ENCODE measurements around the gene SCGB1D1. TPM values are rescaled to one million over a fixed set of nuclear protein-coding genes. Genes with fewer than 3 reads are reported as not detected.
"Not testable (repeated sequence)": the region's sequence is repeated elsewhere in the genome, so short reads cannot be mapped to it uniquely, and the experiment has no call there.

Gene SCGB1D1
- total RNA-seq, 1 donor from 2014 or later: not detected

GRCh38 chr11:62166371-62166770 is 23.6 kb upstream of the SCGB1D1 start:
- intact Hi-C loops (cut with micrococcal nuclease): no loop called here

DNA sequence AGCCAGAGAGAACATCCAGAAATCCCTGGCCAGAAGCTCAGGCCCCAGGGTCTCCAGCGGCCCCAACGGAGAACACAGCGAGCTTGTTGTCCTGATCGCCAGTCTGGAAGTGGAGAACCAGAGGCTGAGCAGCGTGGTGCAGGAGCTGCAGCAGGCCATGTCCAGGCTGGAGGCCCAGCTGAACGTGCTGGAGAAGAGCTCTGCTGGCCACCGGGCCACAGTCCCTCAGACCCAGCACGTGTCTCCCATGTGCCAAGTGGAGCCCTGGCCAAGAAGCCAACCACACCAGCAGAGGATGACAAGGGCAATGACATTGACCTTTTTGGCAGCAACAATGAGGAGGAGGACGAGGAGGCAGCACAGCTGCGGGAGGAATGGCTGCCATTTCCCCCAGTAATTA is 20.6 kb upstream of the SCGB1D1 start:
- intact Hi-C loops (cut with micrococcal nuclease): no loop called here

GRCh38 chr11:62169935-62170334 is 20.1 kb upstream of the SCGB1D1 start:
- intact Hi-C loops (cut with micrococcal nuclease): loop anchor here (2.0 to 5.0 kb wide), 2 partner anchors 37 to 209 kb away; partner anchors contain the start of gene SCGB2A1

- intact Hi-C loops (cut with micrococcal nuclease): loop anchor here (1.0 to 5.0 kb wide), 3 partner anchors 36 to 208 kb away; partner anchors contain the start of gene SCGB2A1
Measured at GRCh38 chr11:62171261-62171723, 18.7 kb upstream of the SCGB1D1 start.

DNA sequence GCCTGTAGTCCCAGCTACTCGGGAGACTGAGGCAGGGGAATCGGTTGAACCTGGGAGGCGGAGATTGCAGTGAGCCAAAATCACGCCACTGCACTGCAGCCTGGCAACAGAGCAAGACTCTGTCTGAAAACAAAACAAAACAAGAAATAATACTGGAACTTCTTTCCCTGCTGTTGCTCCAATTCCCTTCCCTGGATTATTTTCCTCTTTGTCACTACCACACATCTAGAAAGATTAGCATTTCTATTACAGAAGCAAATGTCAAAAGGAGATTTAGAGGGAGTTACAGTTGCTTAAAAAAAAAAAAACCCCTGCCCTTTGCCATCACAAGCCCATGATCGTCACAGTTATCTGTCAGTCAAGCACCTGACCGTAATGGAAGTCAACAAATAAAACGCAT is 17.7 kb upstream of the SCGB1D1 start:
- intact Hi-C loops (cut with micrococcal nuclease): loop anchor here (5.0 kb wide), 1 partner anchor 35 kb away; the partner anchor contains the start of gene SCGB2A1

- intact Hi-C loops (cut with micrococcal nuclease): no loop called here
Measured at GRCh38 chr11:62176766-62177165, 13.2 kb upstream of the SCGB1D1 start.

GRCh38 chr11:62179995-62180394 is 10.0 kb upstream of the SCGB1D1 start:
- intact Hi-C loops (cut with micrococcal nuclease): no loop called here

- intact Hi-C loops (cut with micrococcal nuclease): no loop called here
Measured at GRCh38 chr11:62181097-62181496, 8.9 kb upstream of the SCGB1D1 start.

DNA sequence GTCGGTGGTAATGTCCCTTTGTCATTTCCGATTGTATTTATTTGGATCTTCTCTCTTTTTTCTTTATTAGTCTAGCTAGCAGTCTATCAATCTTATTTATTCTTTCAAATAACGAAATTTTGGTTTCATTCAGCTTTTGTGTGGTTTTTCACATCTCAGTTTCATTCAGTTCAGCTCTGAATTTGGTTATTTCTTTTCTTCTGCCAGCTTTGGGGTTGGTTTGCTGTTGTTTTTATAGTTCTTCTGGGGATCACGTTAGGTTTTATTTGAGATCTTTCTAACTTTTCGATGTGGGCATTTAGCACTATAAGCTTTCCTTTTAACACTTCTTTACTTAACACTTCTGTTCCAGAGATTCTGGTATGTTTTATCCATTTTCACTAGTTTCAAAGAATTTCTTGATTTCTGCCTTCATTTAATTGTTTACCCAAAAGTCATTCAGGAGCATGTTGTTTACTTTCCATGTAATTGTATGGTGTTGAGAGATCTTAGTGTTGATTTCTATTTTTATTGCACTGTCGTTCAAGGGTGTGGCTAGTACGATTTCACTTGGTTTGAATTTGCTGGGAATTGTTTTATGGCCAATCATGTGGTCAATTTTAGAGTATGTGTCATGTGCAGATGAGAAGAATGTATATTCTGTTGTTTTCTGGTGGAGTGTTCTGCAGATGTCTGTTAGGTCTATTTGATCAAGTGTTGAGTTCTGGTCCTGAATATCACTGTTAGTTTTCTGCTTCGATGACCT is 7.7 kb upstream of the SCGB1D1 start:
- intact Hi-C loops (cut with micrococcal nuclease): no loop called here

DNA sequence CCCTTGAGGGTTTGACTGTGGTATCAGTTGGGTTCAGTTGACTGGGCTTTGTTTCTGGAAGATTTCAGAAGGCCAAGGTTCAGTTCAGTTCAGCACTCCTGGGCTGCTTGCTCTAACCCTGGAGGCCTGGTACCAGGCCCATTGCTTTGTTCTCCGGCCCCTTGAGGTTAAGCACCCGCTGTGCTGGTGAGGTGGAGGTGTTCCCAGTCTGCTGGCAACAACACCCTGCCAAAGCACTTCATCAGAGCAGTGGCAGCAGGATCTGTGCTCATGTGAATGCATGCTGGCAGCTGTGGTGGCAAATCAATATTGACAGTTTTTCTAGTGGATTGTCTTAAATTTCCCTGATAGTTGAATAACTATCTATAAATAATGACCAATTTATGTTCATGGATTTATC is 3.8 kb upstream of the SCGB1D1 start:
- intact Hi-C loops (cut with micrococcal nuclease): no loop called here

DNA sequence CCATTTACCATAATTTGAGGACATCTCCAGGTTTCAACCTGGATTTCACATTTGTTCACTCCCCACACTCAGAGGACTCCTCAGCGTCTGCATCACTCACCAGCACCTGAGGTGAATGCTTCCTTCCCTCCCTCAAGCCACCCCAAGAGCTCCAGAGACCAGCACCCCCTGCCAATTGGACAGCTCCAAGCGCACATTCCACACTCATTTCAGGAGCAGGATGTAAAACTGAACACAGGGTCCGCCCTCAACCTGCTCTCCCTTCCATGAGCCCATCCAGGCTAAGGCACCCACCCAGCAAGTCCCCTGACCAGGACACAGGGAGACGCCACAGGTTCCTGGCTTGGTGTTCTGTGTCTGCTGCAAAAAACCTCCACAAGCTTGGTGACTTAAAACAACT is 3.9 kb downstream of the SCGB1D1 start:
- intact Hi-C loops (cut with micrococcal nuclease): no loop called here

DNA sequence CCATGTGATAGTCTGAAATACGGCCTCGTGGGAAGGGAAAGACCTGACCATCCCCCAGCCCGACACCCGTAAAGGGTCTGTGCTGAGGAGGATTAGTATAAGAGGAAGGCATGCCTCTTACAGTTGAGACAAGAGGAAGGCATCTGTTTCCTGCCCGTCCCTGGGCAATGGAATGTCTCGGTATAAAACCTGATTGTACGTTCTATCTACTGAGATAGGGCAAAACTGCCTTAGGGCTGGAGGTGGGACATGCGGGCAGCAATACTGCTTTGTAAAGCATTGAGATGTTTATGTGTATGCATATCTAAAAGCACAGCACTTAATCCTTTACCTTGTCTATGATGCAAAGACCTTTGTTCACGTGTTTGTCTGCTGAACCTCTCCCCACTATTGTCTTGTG is 5.0 kb downstream of the SCGB1D1 start:
- intact Hi-C loops (cut with micrococcal nuclease): not testable (repeated sequence)

- intact Hi-C loops (cut with micrococcal nuclease): no loop called here
Measured at GRCh38 chr11:62195945-62196344, 5.9 kb downstream of the SCGB1D1 start.

- intact Hi-C loops (cut with micrococcal nuclease): not testable (repeated sequence)
Measured at GRCh38 chr11:62197400-62197799, 7.4 kb downstream of the SCGB1D1 start.

DNA sequence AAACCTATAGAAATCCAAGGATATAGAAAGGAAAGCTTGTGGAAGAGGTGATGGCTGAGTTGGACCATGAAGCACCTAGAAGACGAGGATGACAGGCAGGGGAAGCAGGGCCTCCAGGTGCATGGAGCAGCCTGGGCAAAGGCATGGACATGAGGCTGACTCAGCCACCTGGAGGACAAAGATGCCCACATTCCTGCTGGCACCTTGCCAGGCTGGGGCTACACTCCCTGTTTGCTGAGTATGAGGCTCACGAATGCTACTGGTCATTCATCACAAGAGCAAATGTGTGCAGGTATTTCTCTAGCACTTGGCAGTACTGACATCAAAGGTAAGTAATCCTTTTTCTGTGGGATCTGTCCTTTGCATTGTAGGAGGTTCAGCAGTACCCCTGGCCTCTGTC is 11.4 kb downstream of the SCGB1D1 start:
- intact Hi-C loops (cut with micrococcal nuclease): no loop called here

DNA sequence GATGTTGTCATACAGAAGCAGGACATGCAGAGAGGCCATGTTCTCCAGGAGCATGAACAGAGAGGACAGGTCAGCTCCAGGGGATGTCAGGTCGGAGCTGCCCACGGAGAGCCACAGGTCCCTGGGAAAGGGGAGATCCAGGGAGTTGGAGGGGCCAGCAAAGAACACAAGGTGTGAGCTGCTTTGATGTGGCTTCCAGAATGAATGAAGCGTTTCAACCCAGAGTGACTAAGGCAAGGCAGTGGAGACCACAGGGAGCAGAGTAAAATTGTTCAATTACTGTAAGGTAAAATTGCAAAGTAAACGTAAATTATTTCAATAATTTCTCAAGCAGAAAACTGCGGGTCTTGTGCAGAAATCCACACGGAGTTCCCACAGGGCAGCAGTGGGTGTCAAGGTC is 12.9 kb downstream of the SCGB1D1 start:
- intact Hi-C loops (cut with micrococcal nuclease): no loop called here

DNA sequence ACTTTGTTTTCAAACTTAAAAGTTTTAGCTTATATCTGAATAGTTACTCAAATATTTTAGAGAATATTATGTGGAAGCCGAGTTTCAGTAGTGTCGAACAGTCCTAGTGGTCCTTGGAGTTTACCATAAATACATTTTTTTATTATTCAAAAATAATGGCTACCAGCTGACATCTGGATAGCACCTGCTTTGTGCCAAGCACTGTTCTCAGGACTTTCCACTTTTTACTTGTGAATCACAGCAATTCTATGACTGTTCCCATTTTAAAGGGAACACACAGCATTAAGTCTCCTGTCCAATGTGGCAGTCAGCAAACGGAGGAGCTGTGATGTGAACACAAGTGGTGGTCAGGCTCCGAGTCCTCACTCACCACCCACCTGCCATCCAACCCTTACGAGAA is 14.4 kb downstream of the SCGB1D1 start:
- intact Hi-C loops (cut with micrococcal nuclease): no loop called here

GRCh38 chr11:62205441-62205840 is 15.4 kb downstream of the SCGB1D1 start:
- intact Hi-C loops (cut with micrococcal nuclease): loop anchor here (5.0 kb wide), 1 partner anchor 33 kb away; no protein-coding TSS in a partner anchor

GRCh38 chr11:62206276-62207066 is 16.5 kb downstream of the SCGB1D1 start:
- intact Hi-C loops (cut with micrococcal nuclease): loop anchor here (5.0 kb wide), 1 partner anchor 34 kb away; no protein-coding TSS in a partner anchor

DNA sequence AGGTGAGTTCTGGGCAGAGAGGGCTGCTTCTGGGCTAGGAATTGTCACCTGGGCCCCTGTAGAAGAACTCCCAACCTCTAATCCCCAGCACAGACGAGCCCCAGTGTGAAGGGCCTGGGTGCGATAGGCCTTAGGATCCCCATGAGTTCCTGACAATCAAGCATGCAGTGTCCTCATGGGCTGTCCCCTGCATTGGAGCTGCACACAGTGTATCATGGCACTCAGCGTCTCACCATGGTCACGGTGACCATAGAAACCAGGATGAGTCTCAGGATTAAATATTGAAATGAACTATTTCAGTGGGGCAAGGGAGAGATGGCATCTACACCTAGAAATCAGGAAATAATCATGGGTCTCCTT is 18.7 kb downstream of the SCGB1D1 start:
- intact Hi-C loops (cut with micrococcal nuclease): loop anchor here (5.0 kb wide), 1 partner anchor 36 kb away; no protein-coding TSS in a partner anchor

GRCh38 chr11:62217191-62217748 is 27.3 kb downstream of the SCGB1D1 start:
- intact Hi-C loops (cut with micrococcal nuclease): loop anchor here (1.0 to 10.0 kb wide), 2 partner anchors 94 to 158 kb away; no protein-coding TSS in a partner anchor

DNA sequence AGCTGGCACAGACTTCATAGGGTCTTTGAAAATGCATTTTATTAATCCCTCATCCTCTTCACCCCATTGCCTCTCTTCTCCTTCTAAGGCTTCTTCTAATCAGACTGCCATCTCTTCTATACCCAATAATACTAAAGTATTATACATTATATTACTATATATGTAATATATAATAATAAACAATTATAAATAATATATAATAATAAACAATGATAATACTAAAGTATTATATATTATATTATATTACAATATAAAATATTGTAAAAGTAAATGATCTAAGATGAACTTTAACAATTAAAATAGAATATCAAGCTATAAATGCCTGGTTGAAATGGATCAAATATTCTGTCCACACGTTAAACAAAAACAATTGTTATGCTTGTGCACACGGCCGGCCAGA is 31.5 kb downstream of the SCGB1D1 start:
- intact Hi-C loops (cut with micrococcal nuclease): no loop called here
